HG03025 (cell line): ENCODE results near the gene MEOX2.

Source experiments
- ATAC-seq: cut with Tn5 transposase; IDR thresholded peaks from one replicate; pipeline ENCODE4 v1.9.1; 2021; ENCODE audit warnings: mild to moderate bottlenecking, moderate library complexity; ENCODE audit not compliant: unreplicated experiment, low FRiP score

MEOX2 gene

GRCh38 chr7:15620491-15621185 lies 65.8 kb downstream of the MEOX2 start:
- ATAC-seq = no peak

DNA sequence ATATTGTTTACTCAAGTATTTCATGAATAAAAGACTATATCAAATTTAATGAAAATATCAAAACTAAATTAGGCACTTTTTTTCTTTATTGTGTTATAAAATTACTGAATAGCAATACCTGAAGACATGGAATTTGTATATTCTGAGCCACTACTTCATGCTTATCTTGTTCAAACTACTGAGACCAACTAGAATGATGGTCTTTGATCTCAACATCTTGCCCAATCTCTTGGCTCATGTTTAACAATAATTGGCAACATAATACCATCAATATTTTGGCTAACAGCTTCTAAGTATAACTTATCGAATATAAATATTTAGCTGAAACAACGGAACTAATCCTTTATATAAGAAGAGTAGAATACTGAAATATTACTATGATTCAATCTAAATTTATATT lies 68.2 kb downstream of the MEOX2 start:
- no peak for ATAC-seq

GRCh38 chr7:15612205-15612604 lies 74.3 kb downstream of the MEOX2 start:
- no peak for ATAC-seq

DNA sequence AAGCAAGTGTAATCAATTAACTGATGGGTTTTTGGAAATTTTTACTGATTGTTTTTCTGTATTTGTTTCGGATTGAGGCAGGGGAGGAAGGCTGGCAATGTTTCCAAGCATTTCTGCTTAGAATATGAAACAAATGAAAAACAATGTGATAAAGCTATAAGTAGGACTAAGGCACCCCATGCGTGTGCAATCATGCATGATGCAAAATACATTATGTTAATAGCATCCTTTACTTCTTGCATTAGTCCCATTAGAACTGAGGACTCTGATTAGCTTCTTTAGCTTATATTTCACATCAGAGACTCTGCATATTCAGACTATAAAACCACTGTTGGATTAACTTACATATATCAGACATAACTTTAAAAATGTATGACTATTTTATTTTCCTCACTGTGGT lies 76.0 kb downstream of the MEOX2 start:
- ATAC-seq = no peak

GRCh38 chr7:15609287-15609686 lies 77.2 kb downstream of the MEOX2 start:
- ATAC-seq = no peak

DNA sequence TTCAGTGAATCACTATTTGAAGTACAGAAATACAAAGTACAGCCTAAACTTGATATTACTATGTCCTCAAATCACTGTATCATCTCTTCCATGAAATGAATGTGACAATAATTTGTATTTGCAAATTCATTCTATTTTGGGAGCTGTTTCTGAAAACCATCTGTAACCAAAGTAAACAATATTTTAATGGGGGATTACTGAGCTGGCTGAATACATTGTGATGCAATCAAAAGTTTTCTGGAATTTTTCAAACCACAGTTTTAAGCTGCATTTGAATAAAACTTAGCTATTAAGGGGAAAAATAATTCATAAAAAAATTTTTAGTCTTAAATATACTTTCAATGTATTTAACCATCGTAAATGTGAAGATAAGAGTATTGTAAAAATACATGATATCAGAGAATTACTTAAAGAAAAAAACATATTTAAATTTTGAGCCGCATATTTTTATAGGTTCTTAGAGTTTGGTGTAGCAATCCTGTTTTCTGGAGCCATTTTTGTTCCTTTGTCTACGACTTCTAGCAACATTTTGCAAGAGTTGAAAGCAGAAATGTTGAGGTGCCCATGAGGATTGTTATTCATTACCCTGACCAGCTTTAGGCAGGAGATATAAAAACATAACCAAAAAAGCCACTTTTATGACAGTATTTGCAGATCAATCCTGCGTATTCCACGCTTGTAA lies 78.8 kb downstream of the MEOX2 start:
- no peak for ATAC-seq

GRCh38 chr7:15606561-15606960 lies 79.9 kb downstream of the MEOX2 start:
- ATAC-seq = no peak

DNA sequence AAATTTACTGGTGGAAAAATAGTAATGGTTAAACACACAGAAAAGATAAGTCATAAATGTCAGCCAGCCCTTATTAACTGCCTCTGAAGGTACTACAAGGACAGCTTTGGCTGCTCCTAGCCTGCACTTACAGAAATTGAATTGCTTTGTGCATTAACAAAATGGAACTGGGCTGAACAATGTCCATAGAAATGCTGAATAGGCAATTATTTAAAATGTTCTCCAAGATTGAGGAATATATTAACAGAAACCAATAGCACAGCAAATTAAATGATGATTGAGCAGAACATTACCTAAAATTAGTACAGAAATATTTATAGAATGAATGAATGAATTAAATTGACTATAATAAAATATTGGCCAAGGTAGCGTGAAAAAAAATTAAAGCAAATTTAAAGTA lies 82.3 kb downstream of the MEOX2 start:
- no peak for ATAC-seq

DNA sequence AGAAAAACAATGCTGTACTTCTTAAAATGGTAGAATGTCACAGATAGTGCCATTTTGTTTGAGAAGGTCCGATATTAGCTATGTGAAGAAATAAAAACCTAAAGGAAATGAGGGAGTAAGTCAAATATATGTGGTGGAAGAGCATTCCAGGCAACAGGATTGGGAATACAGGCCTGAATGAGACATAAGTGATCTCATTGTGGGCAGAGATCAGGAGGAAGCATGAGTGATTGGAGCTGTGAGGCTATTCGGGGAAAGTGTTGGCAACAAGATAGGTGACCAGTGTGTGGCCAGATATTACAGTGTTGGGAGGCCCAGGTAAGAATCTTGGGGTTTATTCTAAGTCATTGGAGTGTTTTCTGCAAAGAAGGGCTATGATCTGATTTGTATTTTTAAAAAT lies 83.4 kb downstream of the MEOX2 start:
- ATAC-seq = no peak

DNA sequence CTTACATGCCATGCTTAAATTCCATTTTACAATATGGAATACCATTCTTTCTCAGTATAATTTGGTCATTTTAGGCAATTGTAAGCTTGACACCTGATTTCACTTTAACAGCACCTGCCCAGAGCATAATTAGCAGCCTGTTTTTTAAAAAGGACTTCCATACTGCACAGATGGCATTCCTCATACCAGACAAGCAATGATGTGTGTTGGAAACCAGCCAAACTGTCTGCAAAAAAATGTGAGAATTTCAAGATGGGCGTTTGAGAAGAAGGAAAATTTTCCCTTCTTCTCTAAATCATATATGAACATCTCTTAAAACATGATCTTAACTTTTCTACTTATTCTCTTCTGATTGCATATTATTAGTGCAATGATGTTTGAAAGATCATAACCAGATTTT lies 84.2 kb downstream of the MEOX2 start:
- ATAC-seq = no peak

DNA sequence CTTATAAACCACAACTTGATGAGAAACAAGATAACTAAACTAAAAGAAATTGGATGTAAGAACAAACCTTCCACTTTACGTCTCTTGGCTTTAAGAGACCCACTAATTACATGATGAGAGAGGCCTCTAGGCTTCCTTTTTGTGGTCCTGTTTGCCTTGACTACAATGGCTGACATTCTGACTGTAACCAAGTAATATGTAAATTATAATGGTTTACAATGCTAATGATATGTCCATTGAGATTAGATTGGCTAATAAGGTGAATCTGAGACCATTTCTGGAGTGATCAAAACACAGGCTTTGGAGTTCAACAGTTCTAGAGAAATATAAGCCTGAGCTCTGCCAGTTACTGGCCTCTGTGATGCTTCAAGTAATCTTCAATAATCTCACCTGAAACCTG lies 85.3 kb downstream of the MEOX2 start:
- ATAC-seq = no peak

- no peak for ATAC-seq
Observed at GRCh38 chr7:15600298-15600697, 86.2 kb downstream of the MEOX2 start.

DNA sequence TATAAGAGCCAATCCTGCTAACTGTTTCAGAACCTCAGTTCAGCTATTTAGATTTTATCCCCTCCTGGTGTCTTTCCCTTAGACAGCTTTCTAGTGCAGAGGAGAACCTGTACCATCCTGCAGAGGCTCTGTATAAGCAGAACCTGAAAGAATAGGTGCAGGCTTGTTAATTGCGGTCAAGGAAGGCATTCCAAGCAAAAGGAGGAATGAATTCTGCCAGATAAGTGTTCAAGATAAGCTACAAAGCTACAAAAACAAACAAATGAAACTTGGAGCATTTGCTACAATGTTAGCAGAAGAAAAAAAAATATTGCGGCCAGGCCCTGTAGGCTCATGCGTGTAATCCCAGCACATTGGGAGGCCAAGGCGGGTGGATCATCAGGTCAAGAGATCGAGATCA lies 92.0 kb downstream of the MEOX2 start:
- ATAC-seq = no peak

GRCh38 chr7:15593382-15593781 lies 93.1 kb downstream of the MEOX2 start:
- ATAC-seq = no peak

DNA sequence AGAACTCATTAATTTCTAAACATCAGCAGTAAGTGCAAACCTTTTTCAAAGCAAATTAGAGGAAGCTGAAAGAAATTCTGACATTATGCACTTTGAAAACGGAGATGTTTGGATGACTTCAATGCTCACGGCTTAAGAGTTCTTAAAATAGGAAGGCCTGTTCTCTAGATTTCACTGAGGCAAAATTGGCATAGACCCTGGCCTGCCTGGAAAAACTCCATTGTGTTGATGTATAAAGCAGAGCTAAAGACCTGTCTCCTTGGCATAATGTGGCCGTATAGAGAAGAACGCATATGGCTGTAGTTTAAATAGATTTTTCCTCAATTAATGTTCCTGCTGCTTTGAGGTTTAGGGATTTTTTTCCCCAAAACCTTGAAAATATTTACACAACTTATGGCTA lies 100.2 kb downstream of the MEOX2 start:
- no peak for ATAC-seq

DNA sequence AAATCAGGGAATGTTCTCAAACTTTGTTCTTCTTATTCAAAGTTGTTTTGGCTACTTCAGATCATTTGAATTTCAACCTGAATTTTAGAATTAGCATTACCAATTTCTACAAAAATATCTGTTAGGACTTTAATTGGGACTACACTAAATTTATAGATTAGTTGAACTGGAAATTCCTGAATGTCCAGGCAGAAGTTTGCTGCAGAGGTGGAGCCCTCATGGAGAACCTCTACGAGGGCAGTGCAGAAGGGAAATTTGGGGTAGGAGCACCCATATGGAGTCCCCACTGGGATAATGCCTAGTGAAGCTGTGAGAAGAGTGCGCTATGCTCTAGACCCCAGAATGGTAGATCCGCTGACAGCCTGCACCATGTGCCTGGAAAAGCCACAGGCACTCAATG lies 101.9 kb downstream of the MEOX2 start:
- no peak for ATAC-seq

DNA sequence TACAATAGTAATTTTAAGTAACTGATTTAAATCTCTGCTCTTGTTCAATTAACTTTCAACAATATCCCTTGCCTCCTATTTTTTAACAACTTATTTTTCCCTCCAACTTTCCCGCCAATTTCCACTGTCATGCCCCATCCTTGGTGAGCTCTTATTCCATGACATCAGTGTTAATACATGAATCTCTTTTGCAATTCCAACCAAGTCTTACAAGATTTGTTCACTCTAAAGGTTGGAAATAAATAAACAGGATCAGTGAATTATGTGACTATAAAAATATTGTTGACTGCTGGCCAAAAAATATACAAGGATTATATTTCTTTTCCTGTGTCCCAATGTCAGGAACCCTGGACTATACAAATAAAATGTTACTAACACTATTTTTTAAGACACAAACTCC lies 103.7 kb downstream of the MEOX2 start:
- ATAC-seq = no peak

- ATAC-seq = no peak
Observed at GRCh38 chr7:15581352-15581951, 105.0 kb downstream of the MEOX2 start.

DNA sequence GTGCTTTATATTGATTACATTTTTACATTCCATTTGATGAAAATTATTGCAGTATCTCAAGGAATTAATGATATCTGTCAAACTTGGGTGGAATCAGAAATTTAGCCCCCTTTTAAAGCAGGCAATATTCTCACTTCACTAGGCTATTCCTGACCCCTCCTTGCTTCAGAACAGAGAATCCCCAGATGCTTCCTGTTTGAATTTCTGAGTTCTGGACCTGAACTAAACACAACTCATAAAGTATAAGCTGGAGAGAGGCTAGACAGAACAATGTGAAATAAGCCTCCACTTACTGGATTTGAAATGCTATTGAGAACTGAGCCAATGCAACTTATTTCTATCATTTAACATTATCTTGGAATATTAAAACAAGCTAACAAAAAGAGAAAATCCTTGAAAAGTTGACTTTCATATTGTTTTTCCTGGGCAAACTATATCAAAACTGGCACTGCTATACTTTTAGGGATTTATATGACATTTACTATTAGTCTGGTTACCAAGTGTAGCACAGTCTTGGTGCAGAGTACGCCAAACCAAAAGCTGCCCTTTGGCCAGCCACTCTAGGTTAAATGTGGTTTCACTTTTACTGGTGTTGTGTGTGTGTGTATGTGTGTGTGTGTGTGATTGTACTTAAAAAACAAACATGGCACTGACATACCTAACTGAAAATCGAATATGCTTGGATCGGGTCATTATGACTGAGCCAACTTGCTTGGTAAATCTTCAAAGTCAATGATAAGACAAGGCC lies 105.7 kb downstream of the MEOX2 start:
- ATAC-seq = no peak

- no peak for ATAC-seq
Observed at GRCh38 chr7:15577600-15577999, 108.9 kb downstream of the MEOX2 start.

DNA sequence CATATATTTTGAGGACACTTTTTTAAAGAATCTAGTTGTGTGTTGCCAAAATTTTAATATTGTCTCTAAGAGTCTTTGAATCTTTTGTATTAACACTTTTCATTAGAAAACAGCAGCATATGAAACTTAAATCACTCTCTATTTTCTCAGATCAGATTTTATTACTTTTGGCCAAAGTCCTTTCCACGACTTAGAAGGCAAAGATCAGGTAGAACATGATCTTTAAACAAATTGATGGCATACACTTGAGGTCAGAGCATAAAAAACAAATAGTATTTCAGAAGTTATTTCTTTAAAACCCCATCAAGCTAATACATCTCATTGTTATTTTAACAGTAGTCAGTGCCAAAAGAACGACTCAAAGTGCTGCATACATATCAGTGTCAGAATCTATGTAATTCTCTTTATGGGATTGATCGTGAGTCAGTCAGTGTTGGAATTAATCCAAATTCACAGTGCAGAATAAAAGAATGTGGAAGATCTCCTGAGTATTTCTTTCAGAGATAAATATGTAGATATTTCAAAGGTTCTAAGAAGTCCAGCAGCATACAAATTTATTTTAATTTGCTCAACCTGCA lies 115.1 kb downstream of the MEOX2 start:
- ATAC-seq = no peak
